Measurements from ENCODE around the gene FBXW7.
A peak's percentile ranks its signal among the peaks of the same experiment; 100 is the strongest.

FBXW7 gene

GRCh38 chr4:152363086-152363485 lies 172.8 kb downstream of the FBXW7 start:
- no peak overlapping the region for H3K4me3 ChIP-seq
- H3K9me3 ChIP-seq, result peaks cover 8% of the 10 kb centered on the region
- H3K36me3 ChIP-seq, result peaks cover 12% of the 10 kb centered on the region; the same call in 1 of the 2 replicates
- H3K27me3 ChIP-seq, result no peaks in the 10 kb centered on the region
- no peaks in the 10 kb centered on the region for H4K20me1 ChIP-seq
- H3K4me1 ChIP-seq, result no peaks in the 10 kb centered on the region
- H3K9ac ChIP-seq, result no peak overlapping the region
- no peak for TF ChIP-seq Cebpa-rat (IDR thresholded peaks at IDR 0.05)
- no peak overlapping the region for H3K27ac ChIP-seq
- no peak overlapping the region for H3K4me2 ChIP-seq

- no peaks in the 10 kb centered on the region for H4K20me1 ChIP-seq
- no peaks in the 10 kb centered on the region for H3K9me3 ChIP-seq
- no peak overlapping the region for H3K4me3 ChIP-seq
- H3K27me3 ChIP-seq, result no peaks in the 10 kb centered on the region
- H3K9ac ChIP-seq, result no peak overlapping the region
- H3K4me1 ChIP-seq, result 0 out of 2 replicates have a peak, but pooled peaks cover 7% of the 10 kb centered on the region
- TF ChIP-seq Cebpa-rat (IDR thresholded peaks at IDR 0.05), result no peak
- no peak overlapping the region for H3K4me2 ChIP-seq
- peaks cover 6% of the 10 kb centered on the region; the same call in 1 of the 2 replicates for H3K36me3 ChIP-seq
- no peak overlapping the region for H3K27ac ChIP-seq
Measured at GRCh38 chr4:152360045-152360410, 175.9 kb downstream of the FBXW7 start.

- Histone ChIP-seq H3K9me3 (no peaks in the 10 kb centered on the region), H3K27ac (no peak overlapping the region), H3K4me1 (0 out of 2 replicates have a peak, but pooled peaks cover 7% of the 10 kb centered on the region), H3K27me3 (no peaks in the 10 kb centered on the region), H3K4me2 (no peak overlapping the region), H3K36me3 (peaks cover 6% of the 10 kb centered on the region; the same call in 1 of the 2 replicates), H3K9ac (no peak overlapping the region), H3K4me3 (no peak overlapping the region), H4K20me1 (no peaks in the 10 kb centered on the region)
- no peak for TF ChIP-seq Cebpa-rat (IDR thresholded peaks at IDR 0.05)
Measured at GRCh38 chr4:152359208-152360044, 176.5 kb downstream of the FBXW7 start.

- Histone ChIP-seq H3K9me3 (no peaks in the 10 kb centered on the region), H3K4me2 (no peak overlapping the region), H3K4me1 (peaks cover 17% of the 10 kb centered on the region; the same call in 1 of the 2 replicates), H3K27ac (no peak overlapping the region), H3K4me3 (no peak overlapping the region), H4K20me1 (no peaks in the 10 kb centered on the region), H3K36me3 (peaks cover 6% of the 10 kb centered on the region; the same call in 1 of the 2 replicates), H3K9ac (no peak overlapping the region), H3K27me3 (no peaks in the 10 kb centered on the region)
- no peak for TF ChIP-seq Cebpa-rat (IDR thresholded peaks at IDR 0.05)
Measured at GRCh38 chr4:152357206-152357605, 178.7 kb downstream of the FBXW7 start.

GRCh38 chr4:152356428-152357034 lies 179.4 kb downstream of the FBXW7 start:
- Histone ChIP-seq H3K27me3 (no peaks in the 10 kb centered on the region), H4K20me1 (no peaks in the 10 kb centered on the region), H3K9me3 (no peaks in the 10 kb centered on the region), H3K27ac (no peak overlapping the region), H3K4me2 (no peak overlapping the region), H3K4me3 (no peak overlapping the region), H3K9ac (no peak overlapping the region), H3K36me3 (peaks cover 6% of the 10 kb centered on the region; the same call in 1 of the 2 replicates), H3K4me1 (peaks cover 17% of the 10 kb centered on the region; the same call in 1 of the 2 replicates)
- TF ChIP-seq Cebpa-rat (IDR thresholded peaks at IDR 0.05), result no peak

- H3K9ac ChIP-seq, result peak overlapping the region; percentile 83
- H3K4me2 ChIP-seq, result peak overlapping the region; percentile 76
- H3K4me3 ChIP-seq, result peak overlapping the region; percentile 72
Measured at GRCh38 chr4:152352622-152353116, 183.2 kb downstream of the FBXW7 start.

GRCh38 chr4:152352215-152352614 lies 183.7 kb downstream of the FBXW7 start:
- peak overlapping the region; percentile 82 for H3K27ac ChIP-seq
- peaks cover 6% of the 10 kb centered on the region; the same call in 1 of the 2 replicates for H4K20me1 ChIP-seq
- peak overlapping the region; percentile 72 for H3K4me3 ChIP-seq
- H3K9me3 ChIP-seq, result no peaks in the 10 kb centered on the region
- no peaks in the 10 kb centered on the region for H3K36me3 ChIP-seq
- H3K9ac ChIP-seq, result peak overlapping the region; percentile 83
- TF ChIP-seq Cebpa-rat (IDR thresholded peaks at IDR 0.05), result no peak
- H3K4me1 ChIP-seq, result peaks cover 17% of the 10 kb centered on the region
- H3K27me3 ChIP-seq, result no peaks in the 10 kb centered on the region
- peak overlapping the region; percentile 76 for H3K4me2 ChIP-seq

More at GRCh38 chr4:152352622-152353116, 183.2 kb downstream of the FBXW7 start:
- H3K27me3 ChIP-seq, result no peaks in the 10 kb centered on the region
- peak overlapping the region; percentile 82 for H3K27ac ChIP-seq
- H3K36me3 ChIP-seq, result no peaks in the 10 kb centered on the region
- no peaks in the 10 kb centered on the region for H3K9me3 ChIP-seq
- TF ChIP-seq Cebpa-rat (IDR thresholded peaks at IDR 0.05), result no peak
- peaks cover 17% of the 10 kb centered on the region for H3K4me1 ChIP-seq
- H4K20me1 ChIP-seq, result peaks cover 6% of the 10 kb centered on the region; the same call in 1 of the 2 replicates

- TF ChIP-seq Cebpa-rat (IDR thresholded peaks at IDR 0.05), result no peak
- Histone ChIP-seq H3K9me3 (no peaks in the 10 kb centered on the region), H3K9ac (peak overlapping the region; percentile 83), H3K4me2 (peak overlapping the region; percentile 76), H3K4me3 (peak overlapping the region; percentile 72), H3K4me1 (peaks cover 17% of the 10 kb centered on the region), H4K20me1 (peaks cover 6% of the 10 kb centered on the region; the same call in 1 of the 2 replicates), H3K27ac (peak overlapping the region; percentile 82), H3K36me3 (peaks cover 10% of the 10 kb centered on the region; the same call in 1 of the 2 replicates), H3K27me3 (no peaks in the 10 kb centered on the region)
Measured at GRCh38 chr4:152351080-152351479, 184.8 kb downstream of the FBXW7 start.

GRCh38 chr4:152348670-152349069 lies 187.2 kb downstream of the FBXW7 start:
- peak overlapping the region; percentile 68 for H3K9ac ChIP-seq
- TF ChIP-seq Cebpa-rat (IDR thresholded peaks at IDR 0.05), result no peak
- peak overlapping the region; percentile 72 for H3K4me3 ChIP-seq
- H3K27me3 ChIP-seq, result no peaks in the 10 kb centered on the region
- H3K9me3 ChIP-seq, result no peaks in the 10 kb centered on the region
- peaks cover 13% of the 10 kb centered on the region for H3K4me1 ChIP-seq
- H3K36me3 ChIP-seq, result peaks cover 33% of the 10 kb centered on the region; the same call in 1 of the 2 replicates
- H3K27ac ChIP-seq, result peak overlapping the region; percentile 82
- H4K20me1 ChIP-seq, result peaks cover 6% of the 10 kb centered on the region; the same call in 1 of the 2 replicates
- peak overlapping the region; percentile 55 for H3K4me2 ChIP-seq
